ENCODE results near the gene PERCC1. TPM values are rescaled to one million over a fixed set of nuclear protein-coding genes. Genes with fewer than 3 reads are reported as not detected.

PERCC1 gene
- total and polyA plus RNA-seq, 9 of the 15 experiments (the other 6 are each of a cell fraction or from before 2014, with no cell fraction given): not detected

- TF ChIP-seq, protein P1, sequence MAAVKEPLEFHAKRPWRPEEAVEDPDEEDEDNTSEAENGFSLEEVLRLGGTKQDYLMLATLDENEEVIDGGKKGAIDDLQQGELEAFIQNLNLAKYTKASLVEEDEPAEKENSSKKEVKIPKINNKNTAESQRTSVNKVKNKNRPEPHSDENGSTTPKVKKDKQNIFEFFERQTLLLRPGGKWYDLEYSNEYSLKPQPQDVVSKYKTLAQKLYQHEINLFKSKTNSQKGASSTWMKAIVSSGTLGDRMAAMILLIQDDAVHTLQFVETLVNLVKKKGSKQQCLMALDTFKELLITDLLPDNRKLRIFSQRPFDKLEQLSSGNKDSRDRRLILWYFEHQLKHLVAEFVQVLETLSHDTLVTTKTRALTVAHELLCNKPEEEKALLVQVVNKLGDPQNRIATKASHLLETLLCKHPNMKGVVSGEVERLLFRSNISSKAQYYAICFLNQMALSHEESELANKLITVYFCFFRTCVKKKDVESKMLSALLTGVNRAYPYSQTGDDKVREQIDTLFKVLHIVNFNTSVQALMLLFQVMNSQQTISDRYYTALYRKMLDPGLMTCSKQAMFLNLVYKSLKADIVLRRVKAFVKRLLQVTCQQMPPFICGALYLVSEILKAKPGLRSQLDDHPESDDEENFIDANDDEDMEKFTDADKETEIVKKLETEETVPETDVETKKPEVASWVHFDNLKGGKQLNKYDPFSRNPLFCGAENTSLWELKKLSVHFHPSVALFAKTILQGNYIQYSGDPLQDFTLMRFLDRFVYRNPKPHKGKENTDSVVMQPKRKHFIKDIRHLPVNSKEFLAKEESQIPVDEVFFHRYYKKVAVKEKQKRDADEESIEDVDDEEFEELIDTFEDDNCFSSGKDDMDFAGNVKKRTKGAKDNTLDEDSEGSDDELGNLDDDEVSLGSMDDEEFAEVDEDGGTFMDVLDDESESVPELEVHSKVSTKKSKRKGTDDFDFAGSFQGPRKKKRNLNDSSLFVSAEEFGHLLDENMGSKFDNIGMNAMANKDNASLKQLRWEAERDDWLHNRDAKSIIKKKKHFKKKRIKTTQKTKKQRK (IDR thresholded peaks at IDR 0.05; ENCODE audit: borderline replicate concordance, low read depth, low read length): no peak
- TF ChIP-seq TFAM (CRISPR knock-in tag; conservative IDR thresholded peaks at IDR 0.05) (no peak), KLF1 (tag; IDR thresholded peaks at IDR 0.05) (no peak), RFX7 (CRISPR knock-in tag; IDR thresholded peaks at IDR 0.05) (no peak), SIN3B (IDR thresholded peaks at IDR 0.05; ENCODE audit: low read depth) (peak; percentile 98), NKRF (IDR thresholded peaks at IDR 0.05; ENCODE audit: borderline replicate concordance) (0 out of 2 replicates have a peak, but pooled peaks have one; percentile 36), SMAD4 (CRISPR knock-in tag; conservative IDR thresholded peaks at IDR 0.05) (peak; percentile 34; the same call in 1 of the 2 replicates), PKNOX1 (IDR thresholded peaks at IDR 0.05) (no peak), ZNF212 (CRISPR knock-in tag; IDR thresholded peaks at IDR 0.05) (no peak), ZNF263 (CRISPR knock-in tag; IDR thresholded peaks at IDR 0.05; ENCODE audit: borderline replicate concordance) (peak; percentile 79), BMI1 (IDR thresholded peaks at IDR 0.05; ENCODE audit: low read length) (no peak), CHD2 (IDR thresholded peaks at IDR 0.05; ENCODE audit: low read depth, low read length) (peak; percentile 40; the same call in 1 of the 2 replicates), PHF8 (IDR thresholded peaks at IDR 0.05; ENCODE audit: borderline replicate concordance, low read length) (peak; percentile 97), ESRRA (IDR thresholded peaks at IDR 0.05; ENCODE audit: borderline replicate concordance, low read depth) (peak; percentile 49; the same call in 1 of the 2 replicates), KDM5B (IDR thresholded peaks at IDR 0.05; ENCODE audit: insufficient replicate concordance, low read depth, low read length) (peak; percentile 89), ZBTB43 (CRISPR knock-in tag; IDR thresholded peaks at IDR 0.05) (peak; percentile 91), SNAPC5 (CRISPR knock-in tag; IDR thresholded peaks at IDR 0.05) (no peak), FOXM1 (IDR thresholded peaks at IDR 0.05; ENCODE audit: low read depth) (no peak), FOXM1 (CRISPR knock-in tag; IDR thresholded peaks at IDR 0.05; ENCODE audit: low read depth) (peak; percentile 96), BHLHE40 (IDR thresholded peaks at IDR 0.05; ENCODE audit: low read length) (peak; percentile 95), ZKSCAN1 (IDR thresholded peaks at IDR 0.05; ENCODE audit: low read depth, low read length) (peak; percentile 27; the same call in 1 of the 2 replicates)
Measured at GRCh38 chr16:1474796-1475551, 44.1 kb downstream of the PERCC1 start, which contains the start of gene CLCN7 (continued).

Data from K562 (cell line).